HepG2 (cell line): ENCODE measurements around the gene MICAL3. TPM values are rescaled to one million over a fixed set of nuclear protein-coding genes. Genes with fewer than 3 reads are reported as not detected.

Source experiments
- ATAC-seq: fragments of 200-7000 bp; cut with Tn5 transposase; 3 replicates; pipeline ENCODE4 v1.9.1; 2020; ENCODE audit warnings: mild to moderate bottlenecking, moderate library complexity
- BruUV-seq: library from RNA; stranded (reverse); fragments of 400-500 nt; replicated peaks from 2 replicates; lab custom pipeline; 2021; lab: Mats Ljungman, UMichigan
- CTCF ChIA-PET: fragments of 300-600 bp; formaldehyde crosslinking; extraction: SDS; loops from one replicate; lab custom pipeline; 2021; ENCODE audit warnings: low total read pairs, inconsistent platforms, low intra/inter-chr PET ratio; lab: Yijun Ruan, JAX
- POLR2A ChIA-PET: fragments of 350-600 bp; sonication (Branson Sonifier 250); formaldehyde crosslinking; loops from one replicate; lab custom pipeline; 2020; ENCODE audit warnings: antibody characterized with exemption, inconsistent platforms; lab: Yijun Ruan, JAX
- DNase-seq: peaks from one replicate; pipeline ENCODE4 v3.0.0-alpha.2; 2015; ENCODE audit warnings: low spot score
- FAIRE-seq: peaks from 3 replicates; lab custom pipeline; 2011; peaks lifted over from hg19 to GRCh38; lab: Jason Lieb, UNC
- H2AFZ ChIP-seq: one replicate; pipeline ENCODE4 v1.6.1; 2011; ENCODE audit warnings: low read length, inconsistent platforms
- H3K27ac ChIP-seq: fragments of 300-600 bp; 3 replicates; pipeline ENCODE4 v1.8.0; 2011; ENCODE audit warnings: mixed run types, mild to moderate bottlenecking, mixed read lengths, low read length, inconsistent platforms; ENCODE audit not compliant: insufficient read depth; ENCODE audit errors: extremely low read length
- H3K27me3 ChIP-seq, 2 experiments: fragments of 200-600 bp in 1 of 2; 2 replicates in 1 of 2; 3 replicates in 1 of 2; pipeline versions ENCODE4 v1.6.0 to v1.8.0; 2011; ENCODE audit warnings: low read length in 2 of 2, mild to moderate bottlenecking in 2 of 2, moderate library complexity in 2 of 2, inconsistent platforms in 1 of 2; ENCODE audit not compliant: insufficient read depth in 2 of 2, control insufficient read depth in 1 of 2
- H3K36me3 ChIP-seq, 2 experiments: fragments of 200-600 bp in 1 of 2; replicated peaks in 1 of 2; 2 replicates in 1 of 2; 3 replicates in 1 of 2; pipeline versions ENCODE4 v1.5.1 to v1.8.0; 2011; ENCODE audit warnings: low read length in 2 of 2, inconsistent platforms in 1 of 2; ENCODE audit not compliant: insufficient read depth in 2 of 2, control insufficient read depth in 1 of 2
- H3K4me1 ChIP-seq: 2 replicates; pipeline ENCODE4 v1.5.1; 2012; ENCODE audit warnings: low read length, inconsistent platforms; ENCODE audit not compliant: insufficient read depth
- H3K4me2 ChIP-seq: 2 replicates; pipeline ENCODE4 v1.6.0; 2011; ENCODE audit warnings: low read depth, low read length, inconsistent platforms
- H3K4me3 ChIP-seq, 3 experiments: fragments of 200-600 bp in 1 of 3; sonication (generic), shearing (Covaris generic) in 1 of 3; replicated peaks in 1 of 3; 2 replicates each; pipeline ENCODE4 v1.5.1; 2011 to 2016; ENCODE audit warnings: low read length in 3 of 3, inconsistent platforms in 2 of 3, low read depth in 2 of 3, mild to moderate bottlenecking in 2 of 3, control low read depth in 1 of 3, mixed read lengths in 1 of 3; ENCODE audit not compliant: insufficient read depth in 1 of 3
- H3K79me2 ChIP-seq: one replicate; pipeline ENCODE4 v1.6.1; 2011; ENCODE audit warnings: low read length, inconsistent platforms; ENCODE audit not compliant: insufficient read depth
- H3K9ac ChIP-seq: 2 replicates; pipeline ENCODE4 v1.6.0; 2011; ENCODE audit warnings: mild to moderate bottlenecking, low read depth, low read length, inconsistent platforms; ENCODE audit not compliant: insufficient read depth
- H3K9me3 ChIP-seq: 2 replicates; pipeline ENCODE4 v1.5.1; 2012; ENCODE audit warnings: mild to moderate bottlenecking, low read length
- H4K20me1 ChIP-seq: 2 replicates; pipeline ENCODE4 v1.6.0; 2011; ENCODE audit warnings: inconsistent platforms, mild to moderate bottlenecking, low read length, moderate library complexity; ENCODE audit not compliant: insufficient read depth
- FOSL2 ChIP-seq: sonication (generic); formaldehyde crosslinking; IDR thresholded peaks from 2 replicates; pipeline ENCODE4 v1.4.0; 2020; ENCODE audit warnings: missing genetic modification reagents
- FOXP1 ChIP-seq, 2 experiments: fragments of 450-650 bp in 1 of 2; IDR thresholded peaks; 2 replicates each; pipeline ENCODE4 v1.6.1; 2017 to 2018; ENCODE audit warnings: antibody characterized with exemption in 1 of 2
- JUNB ChIP-seq: sonication (generic); formaldehyde crosslinking; IDR thresholded peaks from 2 replicates; pipeline ENCODE4 v1.8.0; 2022; ENCODE audit warnings: missing genetic modification reagents, mild to moderate bottlenecking, borderline replicate concordance
- LCORL ChIP-seq, 2 experiments: fragments of 450-650 bp in 1 of 2; sonication (generic) in 1 of 2; formaldehyde crosslinking in 1 of 2; IDR thresholded peaks; 2 replicates each; pipeline versions ENCODE4 v1.5.0 to v1.6.1; 2017 to 2020; ENCODE audit warnings: antibody characterized with exemption in 1 of 2, missing genetic modification reagents in 1 of 2
- NFYB ChIP-seq: sonication (generic); formaldehyde crosslinking; IDR thresholded peaks from 2 replicates; pipeline ENCODE4 v1.4.0; 2020; ENCODE audit warnings: missing genetic modification reagents
- ZNF557 ChIP-seq: sonication (generic); formaldehyde crosslinking; IDR thresholded peaks from 2 replicates; pipeline ENCODE4 v1.4.0; 2020; ENCODE audit warnings: missing genetic modification reagents
- ZNF614 ChIP-seq: IDR thresholded peaks from 2 replicates; pipeline ENCODE4 v1.6.1; 2018; ENCODE audit warnings: missing biosample characterization, missing genetic modification reagents, inconsistent platforms, borderline replicate concordance
- WGBS: methylation state at CpG from one replicate; pipeline ENCODE4 v1.1.6; 2017; ENCODE audit warnings: low lambda C conversion rate; 5-methylcytosine and 5-hydroxymethylcytosine counted together
- in situ Hi-C: cut with HindIII; loops from 2 replicates; pipeline ENCODE4 v1.10.0; 2017; ENCODE audit warnings: low pct_unique_long_range_greater_than_20kb; ENCODE audit not compliant: extremely low pct_ligation_motif_present
- intact Hi-C: fragments of 100-400 bp; cut with micrococcal nuclease; formaldehyde crosslinking; loops from one replicate; pipeline ENCODE4 v1.10.0; 2022; ENCODE audit not compliant: unreplicated experiment
- polyA plus RNA-seq, 8 experiments: library from polyadenylated mRNA; depleted of rRNA in 3 of 8; stranded (reverse) in 7 of 8; unstranded in 1 of 8; fragments of >200 nt; fragmentation: Illumina TruSeq in 4 of 8; extraction: Trizol in 4 of 8; gene quantifications; 2 replicates each; pipeline versions ENCODE4 v1.2.1 to v1.2.3, GENCODE V29; 2011 to 2016; ENCODE audit warnings: low read depth in 4 of 8, missing spikeins in 1 of 8, mixed read lengths in 1 of 8; ENCODE audit not compliant: insufficient read depth in 1 of 8
- total RNA-seq, 5 experiments: library from RNA; depleted of rRNA; stranded (reverse); fragments of >200 nt; fragmentation: Illumina TruSeq; extraction: Trizol; gene quantifications; 2 replicates each; pipeline ENCODE4 v1.2.3, GENCODE V29; 2016; ENCODE audit warnings: low read depth in 1 of 5
- TF ChIP-seq, protein P1 (sequence below): IDR thresholded peaks from 2 replicates; pipeline ENCODE4 v1.6.1; 2016; ENCODE audit warnings: low read depth
- TF ChIP-seq, protein P2 (sequence below): IDR thresholded peaks from 2 replicates; pipeline ENCODE4 v1.6.1; 2016; ENCODE audit warnings: low read depth, control low read depth

The MICAL3 gene
- total and polyA plus RNA-seq, 2 of the 13 experiments (the other 11 are each of a cell fraction or from before 2014, with no cell fraction given) = 5.3 to 12.5 TPM

- Histone ChIP-seq H3K27me3 (no peaks in the 10 kb centered on the region), H3K36me3 (no peaks in the 10 kb centered on the region), H3K9me3 (no peaks in the 10 kb centered on the region), H2AFZ (no peak overlapping the region), H3K79me2 (no peaks in the 10 kb centered on the region), H3K4me1 (peaks cover 78% of the 10 kb centered on the region), H4K20me1 (no peaks in the 10 kb centered on the region), H3K4me3 (0 out of 6 replicates have a peak overlapping the region, but pooled peaks of 1 of the 3 experiments have one; percentile 5), H3K9ac (no peak overlapping the region), H3K27ac (no peak overlapping the region), H3K4me2 (peak overlapping the region; percentile 44; the same call in 1 of the 2 replicates)
- ChIA-PET POLR2A (interaction anchor here (1.0 to 3.2 kb wide), 7 partner anchors 9 to 418 kb away, joined by 3 to 42 read pairs (median 7); partner anchors contain the start of gene PEX26), CTCF (no interaction called here)
- 55% methylated on average over 9 of the region's 10 CpGs for WGBS
- DNase-seq = no peak
- ATAC-seq = no peak
- intact Hi-C loops (no loop called here), in situ Hi-C loops (no loop called here)
- no TSS peak for BruUV-seq
- TF ChIP-seq JUNB (CRISPR knock-in tag) (no peak), FOSL2 (CRISPR knock-in tag) (peak; percentile 19; the same call in 1 of the 2 replicates)
- no peak for FAIRE-seq
Measured at GRCh38 chr22:18056807-18057474, 32.6 kb upstream of the MICAL3 start.

- ATAC-seq = peak; percentile 90
- H3K9me3 ChIP-seq = no peaks in the 10 kb centered on the region
- peak; percentile 77 for DNase-seq
- POLR2A ChIA-PET = interaction anchor here (0.8 to 3.2 kb wide), 9 partner anchors 9 to 417 kb away, joined by 3 to 42 read pairs (median 6); partner anchors contain the start of gene PEX26
- peak overlapping the region; percentile 6 for H3K27ac ChIP-seq
- H3K4me1 ChIP-seq = peaks cover 72% of the 10 kb centered on the region
- FAIRE-seq = peak; percentile 90
- H3K27me3 ChIP-seq = no peaks in the 10 kb centered on the region
- no peaks in the 10 kb centered on the region for H3K36me3 ChIP-seq
- H3K9ac ChIP-seq = peak overlapping the region; percentile 44
- H3K4me3 ChIP-seq = peak overlapping the region in 1 of 3 experiments; percentile 54; a peak in 2 of 6 replicates
- no peaks in the 10 kb centered on the region for H3K79me2 ChIP-seq
- no peaks in the 10 kb centered on the region for H4K20me1 ChIP-seq
- CTCF ChIA-PET = no interaction called here
- in situ Hi-C loops = no loop called here
- H2AFZ ChIP-seq = no peak overlapping the region
- intact Hi-C loops = no loop called here
- WGBS = 0% methylated on average over 4 of the region's 4 CpGs
- BruUV-seq = no TSS peak
- H3K4me2 ChIP-seq = peak overlapping the region; percentile 70
- TF ChIP-seq ZNF557 (CRISPR knock-in tag) (no peak), NFYB (CRISPR knock-in tag) (no peak), LCORL (IDR thresholded peaks at IDR 0.05) (no peak), LCORL (CRISPR knock-in tag; IDR thresholded peaks at IDR 0.05) (0 out of 2 replicates have a peak, but pooled peaks have one; percentile 21), FOXP1 (IDR thresholded peaks at IDR 0.05) (no peak), FOXP1 (CRISPR knock-in tag; IDR thresholded peaks at IDR 0.05) (0 out of 2 replicates have a peak, but pooled peaks have one; percentile 8), ZNF614 (CRISPR knock-in tag) (0 out of 2 replicates have a peak, but pooled peaks have one; percentile 22)
- TF ChIP-seq, protein P1, sequence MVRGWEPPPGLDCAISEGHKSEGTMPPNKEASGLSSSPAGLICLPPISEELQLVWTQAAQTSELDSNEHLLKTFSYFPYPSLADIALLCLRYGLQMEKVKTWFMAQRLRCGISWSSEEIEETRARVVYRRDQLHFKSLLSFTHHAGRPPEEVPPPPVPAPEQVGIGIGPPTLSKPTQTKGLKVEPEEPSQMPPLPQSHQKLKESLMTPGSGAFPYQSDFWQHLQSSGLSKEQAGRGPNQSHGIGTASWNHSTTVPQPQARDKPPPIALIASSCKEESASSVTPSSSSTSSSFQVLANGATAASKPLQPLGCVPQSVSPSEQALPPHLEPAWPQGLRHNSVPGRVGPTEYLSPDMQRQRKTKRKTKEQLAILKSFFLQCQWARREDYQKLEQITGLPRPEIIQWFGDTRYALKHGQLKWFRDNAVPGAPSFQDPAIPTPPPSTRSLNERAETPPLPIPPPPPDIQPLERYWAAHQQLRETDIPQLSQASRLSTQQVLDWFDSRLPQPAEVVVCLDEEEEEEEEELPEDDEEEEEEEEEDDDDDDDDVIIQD (CRISPR knock-in tag) = no peak
- TF ChIP-seq, protein P2, sequence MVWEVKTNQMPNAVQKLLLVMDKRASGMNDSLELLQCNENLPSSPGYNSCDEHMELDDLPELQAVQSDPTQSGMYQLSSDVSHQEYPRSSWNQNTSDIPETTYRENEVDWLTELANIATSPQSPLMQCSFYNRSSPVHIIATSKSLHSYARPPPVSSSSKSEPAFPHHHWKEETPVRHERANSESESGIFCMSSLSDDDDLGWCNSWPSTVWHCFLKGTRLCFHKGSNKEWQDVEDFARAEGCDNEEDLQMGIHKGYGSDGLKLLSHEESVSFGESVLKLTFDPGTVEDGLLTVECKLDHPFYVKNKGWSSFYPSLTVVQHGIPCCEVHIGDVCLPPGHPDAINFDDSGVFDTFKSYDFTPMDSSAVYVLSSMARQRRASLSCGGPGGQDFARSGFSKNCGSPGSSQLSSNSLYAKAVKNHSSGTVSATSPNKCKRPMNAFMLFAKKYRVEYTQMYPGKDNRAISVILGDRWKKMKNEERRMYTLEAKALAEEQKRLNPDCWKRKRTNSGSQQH (CRISPR knock-in tag) = 0 out of 2 replicates have a peak, but pooled peaks have one; percentile 17
Measured at GRCh38 chr22:18056161-18056666, 31.9 kb upstream of the MICAL3 start.
